ENCODE results near the gene APBB1IP. TPM values are rescaled to one million over a fixed set of nuclear protein-coding genes. Genes with fewer than 3 reads are reported as not detected.
"Not testable (repeated sequence)": the region's sequence is repeated elsewhere in the genome, so short reads cannot be mapped to it uniquely, and the experiment has no call there.

APBB1IP gene
- total RNA-seq, 4 donors from 2014 or later = 1.0 to 4.5 (median 2.7) TPM

- Histone ChIP-seq H3K36me3 (no peaks in the 10 kb centered on the region), H3K27me3 (no peaks in the 10 kb centered on the region), H3K27ac (no peak overlapping the region), H3K4me1 (no peaks in the 10 kb centered on the region), H3K9me3 (no peaks in the 10 kb centered on the region), H3K4me3 (no peak overlapping the region)
- DNase-seq (ENCODE audit: low spot score in 2 of 2) = no peak
- TF ChIP-seq POLR2A (IDR thresholded peaks at IDR 0.05) (no peak), EP300 (IDR thresholded peaks at IDR 0.05) (no peak), CTCF (IDR thresholded peaks at IDR 0.05) (no peak), POLR2AphosphoS5 (IDR thresholded peaks at IDR 0.05) (no peak)
- WGBS = 82% methylated on average over 23 of the region's 26 CpGs
Measured at GRCh38 chr10:26579256-26580063, 141.3 kb downstream of the APBB1IP start.

DNA sequence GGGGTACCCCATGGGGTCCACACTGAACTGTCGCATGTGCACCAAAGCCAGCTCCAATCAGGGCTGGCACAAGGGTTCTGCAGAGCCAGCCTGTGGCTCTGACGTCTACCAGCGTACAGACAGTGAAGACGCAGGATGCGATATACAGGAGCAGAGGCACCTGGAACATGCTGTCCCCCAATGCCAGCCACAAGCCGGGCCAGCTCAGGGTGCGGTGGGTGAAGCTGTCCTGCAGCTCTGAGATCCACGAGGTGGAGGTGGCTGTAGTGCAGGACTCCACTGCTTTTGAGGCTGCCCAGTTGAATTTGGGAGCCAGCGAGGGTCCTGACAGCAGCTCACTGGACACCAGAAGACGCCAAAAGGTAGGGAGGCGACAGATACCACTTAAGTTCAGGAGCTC, 148.1 kb downstream of the APBB1IP start:
- Histone ChIP-seq H3K36me3 (no peaks in the 10 kb centered on the region), H3K4me1 (no peaks in the 10 kb centered on the region), H3K9me3 (no peaks in the 10 kb centered on the region), H3K4me3 (no peak overlapping the region), H3K27ac (no peak overlapping the region), H3K27me3 (no peaks in the 10 kb centered on the region)
- WGBS = 92% methylated on average over 10 of the region's 11 CpGs
- TF ChIP-seq EP300 (IDR thresholded peaks at IDR 0.05) = no peak
- TF ChIP-seq CTCF (IDR thresholded peaks at IDR 0.05) = no peak
- DNase-seq (ENCODE audit: low spot score in 2 of 2) = no peak

DNA sequence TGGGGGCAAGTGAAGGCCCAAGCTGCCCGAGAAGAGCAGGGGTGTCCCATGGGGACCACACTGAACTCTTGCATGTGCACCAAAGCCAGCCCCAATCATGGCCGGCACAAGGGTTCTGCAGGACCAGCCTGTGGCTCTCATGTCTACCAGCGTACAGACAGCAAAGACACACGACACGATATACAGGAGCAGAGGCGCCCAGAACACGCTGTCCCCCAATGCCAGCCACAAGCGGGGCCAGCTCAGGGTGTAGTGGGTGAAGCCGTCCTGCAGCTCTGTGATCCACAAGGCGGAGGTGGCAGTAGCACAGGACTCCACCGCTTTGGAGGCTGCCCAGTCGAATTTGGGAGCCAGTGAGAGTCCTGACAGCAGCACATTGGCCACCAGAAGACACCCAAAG, 150.5 kb downstream of the APBB1IP start:
- 84% methylated on average over 8 of the region's 12 CpGs for WGBS
- Histone ChIP-seq H3K9me3 (no peaks in the 10 kb centered on the region), H3K36me3 (no peaks in the 10 kb centered on the region), H3K27me3 (no peaks in the 10 kb centered on the region), H3K27ac (no peak overlapping the region), H3K4me3 (no peak overlapping the region), H3K4me1 (no peaks in the 10 kb centered on the region)
- TF ChIP-seq POLR2AphosphoS5 (IDR thresholded peaks at IDR 0.05) (no peak), CTCF (IDR thresholded peaks at IDR 0.05) (no peak), EP300 (IDR thresholded peaks at IDR 0.05) (no peak), POLR2A (IDR thresholded peaks at IDR 0.05) (no peak)
- no peak for DNase-seq (ENCODE audit: low spot score in 2 of 2)

- H3K9me3 ChIP-seq; H3K4me3 ChIP-seq; H3K27me3 ChIP-seq; H3K4me1 ChIP-seq; H3K27ac ChIP-seq; DNase-seq (ENCODE audit: low spot score in 2 of 2); H3K36me3 ChIP-seq: not testable (repeated sequence)
- WGBS = 73% methylated on average over 5 of the region's 5 CpGs
Measured at GRCh38 chr10:26589813-26590212, 151.7 kb downstream of the APBB1IP start.

DNA sequence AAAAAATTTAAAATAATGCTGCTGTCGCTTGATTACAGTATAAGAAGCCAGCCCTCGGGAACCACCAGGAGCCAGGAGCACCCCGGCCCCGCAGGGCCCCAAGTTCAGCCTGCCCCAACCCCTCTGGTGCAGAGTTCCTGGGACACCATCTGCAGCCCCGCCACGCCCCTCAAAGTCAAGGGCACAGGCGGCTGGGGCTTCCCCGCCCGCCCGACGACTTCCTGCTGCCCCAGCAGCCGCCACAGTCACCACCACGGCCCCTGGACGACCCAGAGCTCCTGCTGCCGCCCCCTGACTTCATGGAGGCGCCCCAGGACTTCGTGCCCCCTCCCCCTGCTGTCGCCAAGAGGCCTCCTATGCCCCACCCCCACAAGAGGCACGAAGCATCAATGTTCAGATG, 155.8 kb downstream of the APBB1IP start:
- no peaks in the 10 kb centered on the region for H3K9me3 ChIP-seq
- no peak overlapping the region for H3K4me3 ChIP-seq
- no peak for TF ChIP-seq EP300 (IDR thresholded peaks at IDR 0.05)
- TF ChIP-seq POLR2AphosphoS5 (IDR thresholded peaks at IDR 0.05) = no peak
- no peak for TF ChIP-seq POLR2A (IDR thresholded peaks at IDR 0.05)
- no peak for TF ChIP-seq CTCF (IDR thresholded peaks at IDR 0.05)
- H3K4me1 ChIP-seq = no peaks in the 10 kb centered on the region
- H3K36me3 ChIP-seq = no peaks in the 10 kb centered on the region
- WGBS = 65% methylated on average over 19 of the region's 19 CpGs
- peaks cover 3% of the 10 kb centered on the region for H3K27me3 ChIP-seq
- H3K27ac ChIP-seq = no peak overlapping the region
- DNase-seq (ENCODE audit: low spot score in 2 of 2) = no peak

DNA sequence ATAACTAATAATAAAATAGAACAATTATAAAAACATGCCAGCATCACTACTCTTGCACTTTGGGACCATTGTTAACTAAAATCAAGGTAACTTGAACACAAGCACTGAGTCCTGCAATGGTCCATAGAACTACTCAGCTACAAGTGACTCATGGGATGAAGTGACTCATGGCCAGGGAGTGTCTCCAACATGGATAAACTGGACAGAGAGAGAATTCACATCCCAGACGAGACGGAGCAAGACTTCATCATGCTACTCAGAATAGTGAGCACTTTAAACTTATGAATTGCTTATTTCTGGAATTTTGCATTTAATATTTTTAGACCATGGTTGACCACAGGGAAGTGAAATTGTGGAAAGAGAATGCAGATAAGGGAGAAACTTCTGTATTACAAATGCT, 165.1 kb downstream of the APBB1IP start:
- H3K4me3 ChIP-seq; H3K9me3 ChIP-seq; H3K27ac ChIP-seq; H3K4me1 ChIP-seq; H3K27me3 ChIP-seq; DNase-seq (ENCODE audit: low spot score in 2 of 2); H3K36me3 ChIP-seq: not testable (repeated sequence)
- 39% methylated on average over 2 of the region's 2 CpGs for WGBS

- 77% methylated on average over 13 of the region's 13 CpGs for WGBS
- H3K4me1 ChIP-seq, H3K36me3 ChIP-seq: not testable (repeated sequence)
Measured at GRCh38 chr10:26604320-26605093, 166.4 kb downstream of the APBB1IP start.

More at GRCh38 chr10:26604320-26605093, 166.4 kb downstream of the APBB1IP start:
- not testable (repeated sequence) for H3K27me3 ChIP-seq; H3K4me3 ChIP-seq; H3K9me3 ChIP-seq; H3K27ac ChIP-seq; DNase-seq (ENCODE audit: low spot score in 2 of 2)
